Erythroblast (primary cell): Measurements from ENCODE around the gene SPOP.

Experiments used
- GATA1 ChIP-seq: IDR thresholded peaks from 2 replicates; pipeline ENCODE4 v1.6.1; 2011; ENCODE audit warnings: low read depth, mild to moderate bottlenecking, control low read depth, low read length, moderate library complexity
- POLR2A ChIP-seq: IDR thresholded peaks from 2 replicates; pipeline ENCODE4 v1.6.1; 2011; ENCODE audit warnings: mild to moderate bottlenecking, low read length

DNA sequence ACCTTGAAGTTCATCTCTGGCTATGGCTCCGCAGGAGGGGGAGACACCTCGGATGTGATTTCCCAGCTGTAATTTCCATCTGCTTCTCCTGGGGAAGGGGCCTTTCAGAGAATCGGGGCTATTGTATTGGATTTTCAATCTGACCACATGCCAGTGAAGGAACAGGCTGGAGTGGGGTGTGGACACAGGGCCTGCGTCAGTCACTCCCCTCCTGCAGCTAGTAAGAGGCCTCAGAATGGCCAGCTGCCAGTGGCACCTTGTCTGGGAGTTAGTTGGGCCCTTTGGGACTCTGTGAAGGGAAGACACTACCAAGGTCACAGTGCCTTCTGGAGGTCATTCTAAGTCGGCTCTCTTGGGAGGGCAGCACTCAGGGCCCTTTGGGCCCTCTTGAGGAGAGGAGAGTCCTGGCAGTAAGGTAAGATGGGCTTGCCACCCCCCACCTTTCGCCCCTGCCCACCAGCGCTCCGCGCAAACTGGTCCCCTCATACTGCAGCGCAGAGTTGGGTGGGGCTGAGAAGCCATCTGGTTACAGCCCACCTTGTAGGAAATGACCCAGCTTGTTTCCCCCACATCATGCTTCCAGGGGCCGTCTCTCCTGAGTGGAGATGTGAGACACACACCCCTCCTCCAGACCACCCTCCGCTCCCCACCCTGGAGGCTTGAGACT, 96.8 kb downstream of the SPOP start:
- TF ChIP-seq POLR2A: no peak
- TF ChIP-seq GATA1: no peak
